Measurements from ENCODE around the gene KLF17. TPM values are rescaled to one million over a fixed set of nuclear protein-coding genes. Genes with fewer than 3 reads are reported as not detected.

KLF17 gene
- total and polyA plus RNA-seq, 2 of the 8 experiments (the other 6 are each of a cell fraction or from before 2014, with no cell fraction given) = not detected

DNA sequence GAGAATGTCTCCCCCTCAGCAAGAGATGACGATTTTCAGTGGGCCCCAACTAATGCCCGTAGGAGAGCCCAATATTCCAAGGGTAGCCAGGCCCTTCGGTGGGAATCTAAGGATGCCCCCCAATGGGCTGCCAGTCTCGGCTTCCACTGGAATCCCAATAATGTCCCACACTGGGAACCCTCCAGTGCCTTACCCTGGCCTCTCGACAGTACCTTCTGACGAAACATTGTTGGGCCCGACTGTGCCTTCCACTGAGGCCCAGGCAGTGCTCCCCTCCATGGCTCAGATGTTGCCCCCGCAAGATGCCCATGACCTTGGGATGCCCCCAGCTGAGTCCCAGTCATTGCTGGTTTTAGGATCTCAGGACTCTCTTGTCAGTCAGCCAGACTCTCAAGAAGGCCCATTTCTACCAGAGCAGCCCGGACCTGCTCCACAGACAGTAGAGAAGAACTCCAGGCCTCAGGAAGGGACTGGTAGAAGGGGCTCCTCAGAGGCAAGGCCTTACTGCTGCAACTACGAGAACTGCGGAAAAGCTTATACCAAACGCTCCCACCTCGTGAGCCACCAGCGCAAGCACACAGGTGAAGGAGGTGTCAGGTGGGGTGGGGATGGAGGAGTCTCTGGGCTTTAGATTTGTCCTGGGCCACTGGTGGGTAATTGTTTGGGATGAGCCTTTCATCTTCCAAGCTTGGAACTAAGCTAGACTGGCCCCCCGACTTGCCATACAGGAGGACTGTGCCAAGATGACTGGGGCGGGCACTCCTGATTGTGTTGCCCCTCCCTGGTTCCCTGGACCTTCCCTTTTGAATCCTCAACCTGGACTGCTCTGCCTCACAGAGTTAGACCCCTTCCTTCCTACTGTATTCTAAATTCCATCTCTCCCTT, 11.2 kb downstream of the KLF17 start:
- H4K20me1 ChIP-seq (replicated peaks in 1 of 2; ENCODE audit: control insufficient read depth in 1 of 2, insufficient read depth in 2 of 2, low read length in 2 of 2) = no peaks in the 10 kb centered on the region
- no peak overlapping the region for H3K14ac ChIP-seq (ENCODE audit: insufficient read length)
- no peak overlapping the region for H3K18ac ChIP-seq (ENCODE audit: extremely low read depth, low read length)
- no peak overlapping the region for H3K4ac ChIP-seq (replicated peaks; ENCODE audit: insufficient read length, low read depth, low read length)
- no peaks in the 10 kb centered on the region for H3K79me1 ChIP-seq (ENCODE audit: low read depth, low read length)
- H3K23ac ChIP-seq (ENCODE audit: insufficient read length) = no peak overlapping the region
- no peak overlapping the region for H4K5ac ChIP-seq (ENCODE audit: insufficient read length, low read depth, low read length)
- no peak overlapping the region for H4K8ac ChIP-seq (ENCODE audit: extremely low read depth, insufficient read depth, low read length)
- H2BK5ac ChIP-seq (ENCODE audit: low read depth, low read length) = no peak overlapping the region
- H3K56ac ChIP-seq (replicated peaks; ENCODE audit: insufficient read length, low read depth, low read length) = no peak overlapping the region
- H2AK5ac ChIP-seq (ENCODE audit: low read depth, low read length) = no peak overlapping the region
- no peak overlapping the region for H2BK15ac ChIP-seq (ENCODE audit: low read length)
- H3K4me1 ChIP-seq (replicated peaks in 1 of 4; ENCODE audit: control insufficient read depth in 3 of 4, insufficient read depth in 4 of 4, low read length in 3 of 4) = no peaks in the 10 kb centered on the region
- H2BK120ac ChIP-seq (replicated peaks; ENCODE audit: low read depth, low read length) = no peak overlapping the region
- ChIA-PET POLR2A (ENCODE audit: partially characterized antibody) (interaction anchor here (1.0 kb wide), 1 partner anchor 22 kb away, joined by 5 read pairs; no protein-coding TSS in a partner anchor), CTCF (ENCODE audit: partially characterized antibody) (interaction anchor here (0.5 to 1.6 kb wide), 4 partner anchors 27 to 67 kb away, joined by 3 to 6 read pairs (median 3); no protein-coding TSS in a partner anchor)
- no peak overlapping the region for H3K4me3 ChIP-seq (ENCODE audit: extremely low read depth in 1 of 4, insufficient read depth in 2 of 4, low read depth in 3 of 4, low read length in 4 of 4)
- FAIRE-seq (no peak), DNase-seq (ENCODE audit: low read depth in 1 of 2, low spot score in 2 of 2) (no peak)
- no peaks in the 10 kb centered on the region for H3K79me2 ChIP-seq (ENCODE audit: control insufficient read depth in 1 of 2, insufficient read depth in 2 of 2, low read length in 2 of 2)
- H2BK20ac ChIP-seq (ENCODE audit: low read length) = no peak overlapping the region
- H3K23me2 ChIP-seq (ENCODE audit: low read depth, low read length) = no peaks in the 10 kb centered on the region; the same call in 1 of the 2 replicates
- H2BK12ac ChIP-seq (ENCODE audit: low read depth, low read length) = no peak overlapping the region
- WGBS, 2 experiments (ENCODE audit: extremely low coverage in 1 of 2, insufficient coverage in 1 of 2, insufficient read length in 1 of 2, insufficient replicate concordance in 2 of 2, low coverage in 1 of 2, low lambda C conversion rate in 2 of 2, missing lambda C conversion rate in 1 of 2) = 82% methylated on average over 14 of the region's 16 CpGs; no CpG with 5 or more reads in 1 of the 2 experiments
- no peak overlapping the region for H3K9ac ChIP-seq (replicated peaks in 1 of 4; ENCODE audit: extremely low read depth in 1 of 4, low read depth in 3 of 4, low read length in 3 of 4)
- H4K91ac ChIP-seq (replicated peaks; ENCODE audit: insufficient read length, low read length) = no peak overlapping the region
- H3K27me3 ChIP-seq (replicated peaks in 1 of 4; ENCODE audit: control insufficient read depth in 3 of 4, extremely low read depth in 1 of 4, insufficient read depth in 3 of 4, low read length in 3 of 4) = no peaks in the 10 kb centered on the region
- no peak overlapping the region for H2AFZ ChIP-seq (ENCODE audit: low read length)
- H3K36me3 ChIP-seq (ENCODE audit: control insufficient read depth in 2 of 4, insufficient read depth in 4 of 4, low read length in 3 of 4) = no peaks in the 10 kb centered on the region
- H3K4me2 ChIP-seq (ENCODE audit: insufficient read depth in 1 of 2, low read depth in 2 of 2, low read length in 2 of 2) = no peak overlapping the region
- H3K9me3 ChIP-seq (ENCODE audit: insufficient read depth in 2 of 2, low read depth in 1 of 2, low read length in 1 of 2) = no peaks in the 10 kb centered on the region
- H3K27ac ChIP-seq (ENCODE audit: low read depth, low read length) = no peak overlapping the region
- TF ChIP-seq TCF12 (IDR thresholded peaks at IDR 0.05; ENCODE audit: low read depth, low read length) = no peak
- TF ChIP-seq SP1 (IDR thresholded peaks at IDR 0.05; ENCODE audit: low read depth, low read length) = no peak
- no peak for TF ChIP-seq POLR2AphosphoS5 (IDR thresholded peaks at IDR 0.05; ENCODE audit: low read depth, low read length)
- no peak for TF ChIP-seq CBX8 (IDR thresholded peaks at IDR 0.05; ENCODE audit: borderline replicate concordance, low read depth, low read length)
- no peak for TF ChIP-seq ASH2L (IDR thresholded peaks at IDR 0.05; ENCODE audit: low read length)
- no peak for TF ChIP-seq KDM5A (IDR thresholded peaks at IDR 0.05; ENCODE audit: low read length)
- no peak for TF ChIP-seq SIX5 (IDR thresholded peaks at IDR 0.05; ENCODE audit: low read depth, low read length)
- no peak for TF ChIP-seq CHD1 (IDR thresholded peaks at IDR 0.05; ENCODE audit: low read depth, low read length)
- no peak for TF ChIP-seq KDM1A (IDR thresholded peaks at IDR 0.05; ENCODE audit: borderline replicate concordance, low read length)
- TF ChIP-seq, protein P1, sequence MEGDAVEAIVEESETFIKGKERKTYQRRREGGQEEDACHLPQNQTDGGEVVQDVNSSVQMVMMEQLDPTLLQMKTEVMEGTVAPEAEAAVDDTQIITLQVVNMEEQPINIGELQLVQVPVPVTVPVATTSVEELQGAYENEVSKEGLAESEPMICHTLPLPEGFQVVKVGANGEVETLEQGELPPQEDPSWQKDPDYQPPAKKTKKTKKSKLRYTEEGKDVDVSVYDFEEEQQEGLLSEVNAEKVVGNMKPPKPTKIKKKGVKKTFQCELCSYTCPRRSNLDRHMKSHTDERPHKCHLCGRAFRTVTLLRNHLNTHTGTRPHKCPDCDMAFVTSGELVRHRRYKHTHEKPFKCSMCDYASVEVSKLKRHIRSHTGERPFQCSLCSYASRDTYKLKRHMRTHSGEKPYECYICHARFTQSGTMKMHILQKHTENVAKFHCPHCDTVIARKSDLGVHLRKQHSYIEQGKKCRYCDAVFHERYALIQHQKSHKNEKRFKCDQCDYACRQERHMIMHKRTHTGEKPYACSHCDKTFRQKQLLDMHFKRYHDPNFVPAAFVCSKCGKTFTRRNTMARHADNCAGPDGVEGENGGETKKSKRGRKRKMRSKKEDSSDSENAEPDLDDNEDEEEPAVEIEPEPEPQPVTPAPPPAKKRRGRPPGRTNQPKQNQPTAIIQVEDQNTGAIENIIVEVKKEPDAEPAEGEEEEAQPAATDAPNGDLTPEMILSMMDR (IDR thresholded peaks at IDR 0.05; ENCODE audit: control extremely low read depth in 1 of 3, insufficient read depth in 1 of 3, low read depth in 1 of 3, low read length in 3 of 3) = no peak
- no peak for TF ChIP-seq TEAD4 (IDR thresholded peaks at IDR 0.05; ENCODE audit: low read depth, low read length)

All from H1 (cell line).